Rectal smooth muscle tissue (tissue), 1 donor: Measurements from ENCODE around the gene CARD19.

Experiments
- H3K27ac ChIP-seq: one replicate; pipeline ENCODE4 v1.7.0; 2013; ENCODE audit warnings: low read depth, low read length, inconsistent platforms
- H3K27me3 ChIP-seq: one replicate; pipeline ENCODE4 v1.7.0; 2013; ENCODE audit warnings: low read length; ENCODE audit not compliant: control insufficient read depth, insufficient read depth
- H3K36me3 ChIP-seq: one replicate; pipeline ENCODE4 v1.7.0; 2013; ENCODE audit warnings: low read length; ENCODE audit not compliant: control insufficient read depth, insufficient read depth
- H3K4me1 ChIP-seq: one replicate; pipeline ENCODE4 v1.7.0; 2013; ENCODE audit warnings: low read length; ENCODE audit not compliant: control insufficient read depth, insufficient read depth
- H3K4me3 ChIP-seq: one replicate; pipeline ENCODE4 v1.7.0; 2013; ENCODE audit warnings: low read length
- H3K9ac ChIP-seq: one replicate; pipeline ENCODE4 v1.7.0; 2013; ENCODE audit warnings: low read length

The CARD19 gene

GRCh38 chr9:93105620-93106019, 9.6 kb downstream of the CARD19 start:
- H3K27ac ChIP-seq, result no peak overlapping the region
- H3K9ac ChIP-seq, result no peak overlapping the region
- no peaks in the 10 kb centered on the region for H3K4me1 ChIP-seq
- H3K36me3 ChIP-seq, result peaks cover 10% of the 10 kb centered on the region
- H3K27me3 ChIP-seq, result no peaks in the 10 kb centered on the region
- no peak overlapping the region for H3K4me3 ChIP-seq

- peaks cover 13% of the 10 kb centered on the region for H3K36me3 ChIP-seq
- no peaks in the 10 kb centered on the region for H3K27me3 ChIP-seq
- H3K9ac ChIP-seq, result no peak overlapping the region
- H3K4me3 ChIP-seq, result no peak overlapping the region
- no peaks in the 10 kb centered on the region for H3K4me1 ChIP-seq
- H3K27ac ChIP-seq, result no peak overlapping the region
Observed at GRCh38 chr9:93107151-93107824, 11.3 kb downstream of the CARD19 start.

- Histone ChIP-seq H3K4me3 (no peak overlapping the region), H3K27me3 (no peaks in the 10 kb centered on the region), H3K27ac (no peak overlapping the region), H3K9ac (no peak overlapping the region), H3K36me3 (peaks cover 13% of the 10 kb centered on the region), H3K4me1 (no peaks in the 10 kb centered on the region)
Observed at GRCh38 chr9:93107825-93108161, 11.8 kb downstream of the CARD19 start.

- peaks cover 13% of the 10 kb centered on the region for H3K36me3 ChIP-seq
Observed at GRCh38 chr9:93108291-93109041, 12.4 kb downstream of the CARD19 start.

GRCh38 chr9:93110311-93110855, 14.4 kb downstream of the CARD19 start:
- Histone ChIP-seq H3K36me3 (peaks cover 18% of the 10 kb centered on the region), H3K27me3 (no peaks in the 10 kb centered on the region), H3K27ac (no peak overlapping the region), H3K4me1 (no peaks in the 10 kb centered on the region), H3K9ac (no peak overlapping the region), H3K4me3 (no peak overlapping the region)

More at GRCh38 chr9:93108291-93109041, 12.4 kb downstream of the CARD19 start:
- H3K4me3 ChIP-seq, result no peak overlapping the region
- H3K27ac ChIP-seq, result no peak overlapping the region
- H3K27me3 ChIP-seq, result no peaks in the 10 kb centered on the region
- H3K9ac ChIP-seq, result no peak overlapping the region
- H3K4me1 ChIP-seq, result no peaks in the 10 kb centered on the region

GRCh38 chr9:93111001-93111370, 15.0 kb downstream of the CARD19 start:
- H3K4me1 ChIP-seq, result no peaks in the 10 kb centered on the region
- no peaks in the 10 kb centered on the region for H3K27me3 ChIP-seq
- no peak overlapping the region for H3K27ac ChIP-seq
- H3K9ac ChIP-seq, result no peak overlapping the region
- H3K36me3 ChIP-seq, result peaks cover 18% of the 10 kb centered on the region
- H3K4me3 ChIP-seq, result no peak overlapping the region

GRCh38 chr9:93111371-93112115, 15.5 kb downstream of the CARD19 start:
- H3K4me3 ChIP-seq, result no peak overlapping the region
- no peak overlapping the region for H3K9ac ChIP-seq
- no peaks in the 10 kb centered on the region for H3K27me3 ChIP-seq
- H3K4me1 ChIP-seq, result no peaks in the 10 kb centered on the region
- H3K36me3 ChIP-seq, result peaks cover 18% of the 10 kb centered on the region
- H3K27ac ChIP-seq, result no peak overlapping the region

GRCh38 chr9:93112116-93112863, 16.3 kb downstream of the CARD19 start:
- H3K27me3 ChIP-seq, result no peaks in the 10 kb centered on the region
- no peak overlapping the region for H3K4me3 ChIP-seq
- H3K27ac ChIP-seq, result no peak overlapping the region
- H3K9ac ChIP-seq, result no peak overlapping the region
- no peaks in the 10 kb centered on the region for H3K4me1 ChIP-seq
- H3K36me3 ChIP-seq, result peaks cover 18% of the 10 kb centered on the region

- Histone ChIP-seq H3K27ac (no peak overlapping the region), H3K27me3 (no peaks in the 10 kb centered on the region), H3K36me3 (peaks cover 18% of the 10 kb centered on the region), H3K4me3 (no peak overlapping the region), H3K9ac (no peak overlapping the region), H3K4me1 (no peaks in the 10 kb centered on the region)
Observed at GRCh38 chr9:93112864-93113389, 16.9 kb downstream of the CARD19 start.

GRCh38 chr9:93114169-93114983, 18.4 kb downstream of the CARD19 start:
- Histone ChIP-seq H3K4me1 (peaks cover 3% of the 10 kb centered on the region), H3K4me3 (no peak overlapping the region), H3K27ac (no peak overlapping the region)

GRCh38 chr9:93114984-93115335, 18.9 kb downstream of the CARD19 start:
- Histone ChIP-seq H3K27ac (no peak overlapping the region), H3K27me3 (no peaks in the 10 kb centered on the region), H3K4me3 (no peak overlapping the region), H3K4me1 (peaks cover 8% of the 10 kb centered on the region), H3K36me3 (peaks cover 11% of the 10 kb centered on the region), H3K9ac (no peak overlapping the region)

More at GRCh38 chr9:93114169-93114983, 18.4 kb downstream of the CARD19 start:
- Histone ChIP-seq H3K27me3 (no peaks in the 10 kb centered on the region), H3K9ac (no peak overlapping the region), H3K36me3 (peaks cover 11% of the 10 kb centered on the region)
